ENCODE data around the gene MTMR1.

Gene MTMR1

DNA sequence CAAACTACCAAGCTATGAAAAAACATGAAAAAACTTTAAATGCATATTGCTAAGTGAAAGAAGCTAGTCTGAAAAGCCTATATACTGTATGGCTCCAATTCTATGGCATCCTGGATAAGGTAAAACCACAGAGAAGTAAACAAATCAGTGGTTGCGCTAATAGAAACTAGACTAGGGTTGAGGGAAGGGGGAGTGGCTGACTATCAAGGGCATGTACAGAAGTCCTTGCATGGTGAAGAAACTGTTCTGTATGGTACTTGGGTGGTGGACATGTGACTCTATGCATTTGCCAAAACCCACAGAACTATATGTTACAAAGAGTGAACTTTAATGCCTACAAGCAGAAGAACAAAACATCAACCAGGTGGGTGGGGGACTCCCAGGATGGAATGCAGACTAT lies 96.8 kb downstream of the MTMR1 start:
- no peak for DNase-seq (ENCODE audit: low read depth)

DNA sequence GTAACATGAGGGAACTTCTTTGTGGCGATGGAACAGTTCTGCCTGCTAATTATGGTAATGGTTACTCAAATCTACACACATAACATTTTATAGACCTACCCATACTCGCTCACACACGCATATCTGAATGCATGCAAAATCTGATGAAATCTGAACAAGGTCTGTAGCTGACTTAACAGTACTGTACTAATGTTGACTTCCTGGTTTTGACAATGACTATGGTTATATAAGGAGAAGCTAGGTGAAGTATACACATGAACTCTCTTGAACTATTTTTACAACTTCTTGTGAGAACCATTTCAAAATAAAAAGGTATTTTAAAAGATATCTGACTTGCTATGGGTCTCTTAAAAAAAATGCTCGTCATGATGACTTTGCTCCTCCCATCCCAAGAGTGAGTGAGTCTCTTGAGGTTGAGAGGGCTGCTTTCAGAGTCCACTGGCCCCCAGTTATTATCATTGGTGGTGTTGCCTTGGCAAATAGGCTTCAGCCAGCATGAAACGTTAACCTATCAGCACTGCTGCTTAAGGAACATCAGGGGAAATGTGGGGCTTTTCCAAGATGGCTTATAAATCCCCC lies 99.8 kb downstream of the MTMR1 start:
- DNase-seq (ENCODE audit: low read depth) = no peak

DNA sequence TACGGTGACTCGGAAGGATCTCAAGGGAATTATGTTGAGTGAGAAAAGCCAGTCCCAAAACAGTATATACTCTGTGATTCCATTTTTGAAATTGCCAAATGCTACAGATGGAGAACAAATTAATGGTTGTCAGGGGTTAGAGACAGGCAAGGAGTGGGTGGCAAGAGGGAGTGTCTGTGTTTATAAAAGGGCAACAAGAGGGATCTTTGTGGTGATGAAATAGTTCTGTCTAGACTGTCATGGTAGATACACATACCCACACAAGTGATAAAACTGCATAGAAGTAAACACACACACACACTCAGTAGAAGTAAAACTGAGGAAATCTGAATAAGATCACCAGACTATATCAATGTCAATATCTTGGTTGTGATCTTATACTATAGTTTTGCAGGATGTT lies 112.5 kb downstream of the MTMR1 start:
- no peak for DNase-seq (ENCODE audit: low read depth)

DNA sequence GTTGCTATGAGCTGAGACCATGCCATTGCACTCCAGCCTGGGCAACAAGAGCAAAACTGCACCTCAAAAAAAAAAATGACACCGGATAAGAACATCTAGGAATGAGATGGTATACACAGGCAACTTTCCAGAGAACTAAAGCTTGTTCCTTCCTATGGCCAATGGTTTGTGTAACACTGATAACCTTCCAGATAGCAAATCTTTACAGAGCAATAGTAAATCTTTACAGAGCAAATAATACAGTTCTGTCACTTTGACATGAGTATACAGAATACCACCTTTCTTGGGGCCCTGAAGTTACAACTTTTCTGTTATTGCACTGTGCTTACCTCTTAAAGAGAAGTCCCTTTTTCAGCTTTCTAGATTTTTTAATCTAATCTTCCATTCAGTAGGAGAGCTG lies 113.6 kb downstream of the MTMR1 start:
- no peak for DNase-seq (ENCODE audit: low read depth)

DNA sequence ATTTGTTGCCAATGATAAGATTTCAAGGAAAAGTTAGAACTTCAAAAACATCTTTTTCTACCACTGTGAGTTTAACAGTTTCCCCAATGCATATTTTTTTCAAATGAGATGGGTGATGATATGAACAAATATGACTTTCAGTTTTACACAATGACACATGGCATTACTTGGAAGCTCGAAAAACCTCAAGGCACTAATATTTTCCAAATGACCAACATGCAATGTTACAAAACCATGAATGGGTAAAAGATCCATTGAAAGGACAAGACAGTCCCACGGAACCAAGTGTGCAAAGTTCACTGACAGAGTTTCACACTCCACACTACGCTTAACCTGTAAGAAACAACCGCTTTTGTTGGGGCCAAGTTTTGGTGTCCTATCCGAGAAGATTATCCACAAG lies 120.7 kb downstream of the MTMR1 start:
- no peak for DNase-seq (ENCODE audit: low read depth)
